Epithelial cell of proximal tubule (primary cell): ENCODE data around the gene PRM3. TPM values are rescaled to one million over a fixed set of nuclear protein-coding genes. Genes with fewer than 3 reads are reported as not detected.

Experiments
- DNase-seq: peaks from one replicate; pipeline ENCODE4 v3.0.0-alpha.2; 2011; ENCODE audit warnings: low read depth
- H3K4me3 ChIP-seq: 2 replicates; pipeline ENCODE4 v1.5.1; 2011; ENCODE audit warnings: low read depth, mild to moderate bottlenecking, low read length
- CTCF ChIP-seq: conservative IDR thresholded peaks from 2 replicates; pipeline ENCODE4 v1.5.1; 2012; ENCODE audit warnings: low read depth, mild to moderate bottlenecking, low read length
- total RNA-seq: library from RNA; depleted of rRNA; stranded (reverse); fragments of >200 nt; gene quantifications from 2 replicates; pipeline ENCODE4 v1.2.3, GENCODE V29; 2015

PRM3 gene
- total RNA-seq, 1 donor from 2014 or later, result not detected

GRCh38 chr16:11262915-11263314 is 10.5 kb downstream of the PRM3 start:
- TF ChIP-seq CTCF, result peak; percentile 38
- no peak for DNase-seq

GRCh38 chr16:11260596-11260966 is 12.8 kb downstream of the PRM3 start:
- no peak for DNase-seq
- TF ChIP-seq CTCF, result no peak
- H3K4me3 ChIP-seq, result no peak overlapping the region

More at GRCh38 chr16:11262915-11263314, 10.5 kb downstream of the PRM3 start:
- H3K4me3 ChIP-seq, result no peak overlapping the region

- TF ChIP-seq CTCF, result no peak
- H3K4me3 ChIP-seq, result no peak overlapping the region
- no peak for DNase-seq
Observed at GRCh38 chr16:11259655-11260595, 13.5 kb downstream of the PRM3 start.

GRCh38 chr16:11258553-11259492 is 14.6 kb downstream of the PRM3 start:
- TF ChIP-seq CTCF, result no peak
- no peak overlapping the region for H3K4me3 ChIP-seq
- DNase-seq, result no peak

GRCh38 chr16:11257131-11257938 is 16.1 kb downstream of the PRM3 start:
- peak; percentile 82 for TF ChIP-seq CTCF
- peak overlapping the region; percentile 84 for H3K4me3 ChIP-seq
- DNase-seq, result peak; percentile 27

- no peak for DNase-seq
- H3K4me3 ChIP-seq, result peak overlapping the region; percentile 84
- TF ChIP-seq CTCF, result no peak
Observed at GRCh38 chr16:11256661-11257130, 16.7 kb downstream of the PRM3 start.
